NCI-H2171 (cell line): ENCODE results near the gene MLLT1.

Experiments
- DNase-seq: peaks from one replicate; lab custom pipeline; 2025; lab: John Stamatoyannopoulos, UW

Gene MLLT1

DNA sequence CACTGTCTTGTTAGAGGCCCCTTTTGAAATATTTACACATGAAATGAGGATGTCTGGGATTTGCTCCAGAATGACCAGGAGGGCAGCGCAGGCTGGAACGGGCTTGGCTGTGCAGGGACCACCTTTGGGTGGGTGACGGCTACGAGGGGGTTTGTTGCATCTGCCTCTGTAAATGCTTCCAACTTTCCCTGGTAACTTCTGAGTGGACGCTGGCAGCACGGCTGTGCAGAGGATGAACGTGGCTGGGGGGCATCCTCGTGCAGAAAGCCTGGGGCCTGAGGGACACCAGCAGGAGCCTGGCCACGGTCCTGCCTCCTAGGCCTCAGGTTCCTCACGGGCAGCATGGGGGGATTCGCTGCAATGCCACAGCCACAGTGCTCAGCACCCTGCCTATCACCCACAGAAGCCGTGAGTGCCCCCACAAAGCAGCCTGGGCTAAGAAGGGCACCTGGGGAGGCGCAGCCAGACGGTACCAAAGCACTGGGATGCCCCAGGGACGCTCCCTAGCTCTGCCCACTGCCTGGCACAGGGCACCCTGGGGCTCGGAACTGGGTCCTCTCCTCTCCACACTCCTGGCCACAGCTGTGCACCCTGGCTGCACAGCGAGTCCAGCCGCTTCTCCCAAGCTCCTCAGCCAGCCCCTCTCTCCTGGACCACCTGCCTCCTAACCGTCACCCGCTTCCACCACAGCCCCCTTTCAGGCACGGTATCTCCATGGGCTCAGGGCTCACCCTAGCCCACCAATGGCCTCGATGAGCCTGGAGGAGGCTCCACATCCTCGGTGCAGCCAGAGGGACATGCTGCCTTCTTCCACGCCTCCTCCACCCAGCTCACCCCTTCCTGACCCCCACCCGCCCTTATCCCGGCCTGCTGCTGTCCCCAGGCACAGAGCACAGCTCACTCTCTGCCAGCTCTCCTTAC lies 44.5 kb downstream of the MLLT1 start:
- DNase-seq = no peak

GRCh38 chr19:6234527-6234926 lies 45.2 kb downstream of the MLLT1 start:
- no peak for DNase-seq

- DNase-seq = no peak
Observed at GRCh38 chr19:6233827-6234511, 45.8 kb downstream of the MLLT1 start.

- DNase-seq = no peak
Observed at GRCh38 chr19:6233056-6233826, 46.5 kb downstream of the MLLT1 start.

- no peak for DNase-seq
Observed at GRCh38 chr19:6232601-6233055, 47.1 kb downstream of the MLLT1 start.

GRCh38 chr19:6230991-6231448 lies 48.8 kb downstream of the MLLT1 start:
- no peak for DNase-seq

DNA sequence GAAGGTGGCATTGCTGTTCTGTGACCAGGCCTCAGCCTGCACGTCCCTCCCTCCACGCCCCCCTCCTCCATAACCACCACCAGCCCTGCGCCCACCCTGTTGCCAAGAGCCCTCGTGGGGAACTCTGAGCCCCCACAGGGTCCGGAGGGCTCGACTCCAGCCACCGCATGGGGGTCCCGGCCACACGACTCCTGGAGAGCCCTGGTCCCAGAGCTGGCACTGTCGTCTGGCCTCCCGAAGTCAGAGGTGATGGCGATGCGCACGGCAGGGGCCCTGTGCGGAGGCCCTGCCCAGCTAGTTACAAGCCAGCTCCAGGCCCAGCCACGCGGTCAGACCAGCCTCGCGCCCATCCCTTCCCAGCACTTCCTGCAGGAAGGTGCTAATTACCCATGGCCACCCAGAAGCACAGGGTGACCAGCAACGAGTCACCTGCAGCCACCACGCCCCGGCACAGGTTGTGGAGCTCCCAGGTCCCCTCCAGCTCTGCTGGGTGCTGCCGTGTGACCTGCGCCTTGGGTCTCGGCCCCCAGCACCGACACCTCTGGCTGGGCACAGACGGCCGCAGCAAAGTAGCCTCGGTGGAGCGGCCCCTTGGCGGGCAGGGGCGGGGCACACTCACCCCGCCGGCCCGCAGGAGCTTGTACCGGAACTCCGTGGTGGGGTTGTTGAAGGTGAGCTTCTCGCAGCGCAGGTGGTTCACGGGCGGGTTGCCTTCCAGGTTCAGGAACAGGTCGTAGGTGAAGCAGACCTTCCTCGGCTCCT lies 49.6 kb downstream of the MLLT1 start:
- DNase-seq = no peak

DNA sequence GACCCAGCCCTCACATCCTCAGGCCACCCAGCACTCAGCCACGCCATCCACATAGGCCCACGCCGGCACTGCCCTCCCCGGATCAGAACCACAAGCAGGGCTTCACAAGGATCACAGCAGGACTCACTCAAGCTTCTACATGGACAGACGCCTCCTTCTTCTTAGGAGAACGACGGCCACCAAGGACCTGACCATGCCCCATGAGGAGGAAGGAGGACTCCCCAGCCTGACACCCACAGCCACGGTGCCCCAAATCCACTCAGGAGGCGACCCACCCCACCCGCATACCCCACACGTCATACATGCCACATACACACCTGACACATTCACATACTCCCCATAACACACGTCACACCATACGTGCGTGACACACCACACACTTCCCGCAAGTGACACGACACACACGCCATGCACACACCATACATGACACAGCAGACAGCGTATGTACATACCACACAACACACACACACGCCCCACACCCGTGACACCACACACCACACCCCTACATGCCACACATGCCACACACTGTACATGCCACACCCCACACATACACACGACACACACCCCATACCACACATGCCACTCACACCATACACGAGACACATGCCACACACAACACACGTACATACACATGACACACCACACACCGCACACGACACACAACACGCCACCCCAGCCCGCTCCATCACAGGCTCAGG lies 50.4 kb downstream of the MLLT1 start:
- DNase-seq = no peak

DNA sequence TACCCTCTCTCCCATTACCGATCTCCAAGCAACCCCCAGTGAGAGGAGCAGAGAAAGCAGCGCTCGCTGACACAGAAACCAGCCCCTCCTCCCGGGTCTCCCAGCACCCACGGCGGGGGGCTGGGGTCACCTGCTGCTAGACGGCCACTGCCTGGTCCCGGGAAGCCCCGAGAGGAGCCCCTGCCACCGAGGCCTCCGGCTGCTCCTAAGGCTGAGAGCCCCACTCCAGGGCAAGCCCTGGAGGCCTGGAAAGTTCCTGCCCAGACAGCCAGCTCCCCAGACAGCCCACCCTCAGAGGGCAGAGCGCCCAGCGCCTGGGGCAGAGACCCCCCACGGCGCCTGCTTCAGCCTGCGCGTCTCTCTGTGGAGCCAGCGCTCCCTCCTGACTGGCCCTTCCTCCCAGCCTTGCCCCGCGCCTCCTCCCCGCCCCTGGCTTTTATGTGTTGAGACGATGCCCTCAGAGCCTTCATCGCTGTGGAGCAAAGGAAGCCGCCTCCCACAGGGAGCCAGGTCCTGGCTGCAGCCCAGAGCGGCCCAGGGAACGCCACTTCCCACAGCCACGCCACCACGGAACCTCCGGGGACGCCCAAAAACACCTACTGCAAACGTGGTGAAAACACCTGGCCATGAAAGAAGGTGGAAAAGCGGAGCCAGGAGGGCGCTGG lies 51.1 kb downstream of the MLLT1 start:
- no peak for DNase-seq

DNA sequence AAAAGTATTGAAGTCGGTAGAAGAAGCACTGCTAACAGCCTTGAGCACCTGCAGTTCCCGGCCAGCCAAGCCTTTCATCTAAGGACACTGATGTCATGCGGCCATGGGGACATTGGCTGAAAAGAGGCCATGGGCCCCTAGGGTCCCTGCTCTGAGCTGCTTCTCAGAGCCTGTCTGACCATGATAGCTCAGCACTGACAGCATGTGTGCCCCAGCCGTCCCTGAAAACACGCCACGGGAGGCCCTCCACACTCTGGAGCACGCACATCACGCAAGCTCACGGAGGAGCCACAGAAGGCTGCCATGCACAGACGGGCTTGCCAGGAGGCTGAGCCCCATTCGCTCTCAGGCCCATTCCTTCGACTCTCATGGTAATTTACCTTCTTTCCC lies 51.8 kb downstream of the MLLT1 start:
- DNase-seq = no peak

- DNase-seq = no peak
Observed at GRCh38 chr19:6227156-6227935, 52.4 kb downstream of the MLLT1 start.

DNA sequence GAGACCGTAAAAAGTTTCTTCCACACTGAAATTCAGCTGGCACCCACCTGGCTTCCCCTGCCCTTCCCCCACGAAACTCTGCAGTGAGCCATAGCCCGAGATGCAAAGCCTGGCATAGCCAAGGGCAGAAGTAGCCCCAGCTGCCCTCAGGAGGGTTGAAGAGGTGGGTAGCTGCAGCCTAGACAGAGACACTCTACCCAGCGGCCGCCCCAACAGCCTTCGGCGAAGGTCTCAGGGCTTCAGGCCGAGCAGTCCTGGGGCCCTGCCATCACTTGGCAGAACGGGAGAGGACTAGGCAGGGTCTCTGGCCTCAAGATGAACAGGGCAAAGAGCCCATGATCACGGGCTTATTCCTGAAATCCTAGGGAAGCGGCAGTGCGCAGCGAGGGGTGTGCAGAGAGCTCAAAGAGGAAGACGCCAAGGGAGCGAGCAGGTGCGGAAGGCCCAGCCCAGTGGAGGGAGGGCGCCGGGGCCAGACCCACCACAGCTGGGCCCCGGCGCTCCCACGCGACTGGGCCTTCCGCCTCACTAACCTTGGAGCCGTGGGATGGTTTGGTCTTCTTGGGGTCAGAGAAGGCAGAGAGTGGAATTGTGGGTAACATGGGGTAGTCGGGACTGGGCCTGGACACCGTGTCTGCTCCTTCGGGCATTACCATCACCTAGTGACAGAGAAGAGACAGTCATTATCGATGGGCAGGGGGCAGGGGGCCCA lies 53.2 kb downstream of the MLLT1 start:
- DNase-seq = no peak

GRCh38 chr19:6226012-6226411 lies 53.8 kb downstream of the MLLT1 start:
- DNase-seq = no peak

GRCh38 chr19:6225232-6225865 lies 54.4 kb downstream of the MLLT1 start:
- no peak for DNase-seq

DNA sequence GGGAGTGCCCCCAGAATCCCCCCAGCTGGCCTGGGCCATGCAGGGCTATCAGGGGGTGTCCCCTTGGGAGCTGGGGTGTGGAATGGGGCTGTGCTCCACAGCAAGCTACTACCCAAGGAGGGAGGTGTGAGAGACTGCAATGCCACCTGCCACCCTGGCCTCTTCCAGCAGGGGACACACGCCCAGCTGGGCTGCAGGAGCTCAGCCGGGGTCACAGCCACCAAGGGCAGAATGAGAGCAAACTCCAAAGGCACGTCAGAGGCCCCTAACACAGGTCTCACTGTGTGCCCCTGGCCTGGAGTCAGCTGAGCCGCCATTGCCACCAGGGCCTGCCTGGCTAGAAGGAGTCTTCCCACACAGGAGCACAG lies 55.5 kb downstream of the MLLT1 start:
- no peak for DNase-seq

GRCh38 chr19:6223461-6224307 lies 56.1 kb downstream of the MLLT1 start:
- no peak for DNase-seq

DNA sequence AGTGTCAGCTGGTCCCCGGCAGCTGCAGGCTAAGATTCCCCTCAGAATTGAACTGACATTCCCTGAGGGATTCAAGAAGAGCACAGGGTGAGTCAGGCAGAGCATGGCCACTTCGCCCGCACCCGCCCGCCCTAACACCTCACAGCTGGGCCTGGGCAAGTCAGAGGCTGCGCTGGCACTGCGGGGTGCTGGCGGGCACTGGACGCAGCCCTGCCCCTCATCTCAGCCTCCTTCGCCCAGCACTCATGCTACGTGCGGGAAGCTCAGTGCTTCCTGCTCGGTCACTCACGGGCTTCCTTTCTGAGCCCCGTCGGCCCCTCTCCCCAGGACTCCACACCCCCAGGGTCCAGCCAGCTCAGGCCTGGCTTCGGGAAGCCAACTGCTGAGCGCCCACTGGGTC lies 56.9 kb downstream of the MLLT1 start:
- no peak for DNase-seq
